ENCODE measurements around the gene SPATA6L.

The SPATA6L gene

GRCh38 chr9:4604678-4605095 is 61.6 kb downstream of the SPATA6L start:
- H3K27ac ChIP-seq = no peak overlapping the region
- TF ChIP-seq CTCF (conservative IDR thresholded peaks at IDR 0.05) = peak; percentile 88

DNA sequence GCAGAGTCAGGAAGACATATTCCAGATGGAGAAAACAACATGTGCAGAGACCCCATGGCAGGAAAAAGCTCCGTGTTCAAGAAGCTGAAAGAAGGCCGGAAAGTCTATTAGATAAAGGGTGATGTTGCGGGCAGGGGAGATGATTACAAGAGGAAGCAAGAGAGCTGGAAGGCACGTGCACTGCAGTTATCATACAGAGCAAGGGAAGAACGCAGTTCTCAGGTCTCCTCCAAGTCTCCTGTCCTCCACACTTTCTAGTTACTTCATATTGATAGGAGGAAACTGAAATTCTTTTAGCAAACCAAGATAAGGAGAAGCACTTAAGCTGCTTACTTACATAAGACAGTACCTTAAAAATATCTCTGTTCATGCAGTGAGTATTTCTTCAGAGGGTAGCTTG is 62.5 kb downstream of the SPATA6L start:
- no peak for TF ChIP-seq CTCF (conservative IDR thresholded peaks at IDR 0.05)
- no peak overlapping the region for H3K27ac ChIP-seq

GRCh38 chr9:4600368-4600767 is 65.9 kb downstream of the SPATA6L start:
- no peak overlapping the region; the same call in 1 of the 2 replicates for H3K27ac ChIP-seq
- no peak for TF ChIP-seq CTCF (conservative IDR thresholded peaks at IDR 0.05)

DNA sequence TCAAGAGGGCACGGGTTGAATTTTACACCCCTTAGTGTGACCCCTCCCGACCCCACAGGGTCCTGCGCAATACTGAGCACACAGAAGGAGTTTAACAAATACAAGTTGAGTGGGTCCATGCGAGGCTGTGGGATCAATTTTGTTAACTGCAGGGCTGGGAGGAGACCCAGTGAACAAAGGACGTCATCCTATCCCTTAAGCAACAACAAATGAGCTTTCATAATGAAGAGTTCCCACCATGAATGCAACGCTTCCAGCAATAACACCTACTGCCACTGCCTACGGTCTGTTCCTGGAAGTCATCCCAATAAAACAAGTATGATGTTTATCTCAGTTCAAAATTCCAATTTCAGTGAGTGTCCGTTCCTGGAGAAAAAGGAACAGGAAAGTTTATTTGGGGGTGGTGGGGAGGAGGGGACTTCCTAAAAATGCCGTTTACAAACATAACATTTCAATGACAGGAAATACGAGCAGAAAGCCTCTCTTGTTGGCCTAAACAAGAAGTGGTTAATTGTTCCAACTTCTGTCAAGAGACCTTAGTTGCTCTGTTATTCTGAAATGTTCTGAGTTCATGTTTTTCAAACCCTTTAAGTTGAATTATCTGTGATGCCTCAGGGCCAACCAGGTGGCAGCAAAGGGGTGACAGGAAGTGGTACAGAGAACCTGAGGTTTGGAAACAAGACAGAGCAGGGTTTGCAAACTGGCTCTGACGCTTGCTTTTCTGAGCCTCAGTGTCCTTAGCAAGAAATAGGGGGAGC is 69.9 kb downstream of the SPATA6L start:
- no peak for TF ChIP-seq CTCF (conservative IDR thresholded peaks at IDR 0.05)
- no peak overlapping the region for H3K27ac ChIP-seq

DNA sequence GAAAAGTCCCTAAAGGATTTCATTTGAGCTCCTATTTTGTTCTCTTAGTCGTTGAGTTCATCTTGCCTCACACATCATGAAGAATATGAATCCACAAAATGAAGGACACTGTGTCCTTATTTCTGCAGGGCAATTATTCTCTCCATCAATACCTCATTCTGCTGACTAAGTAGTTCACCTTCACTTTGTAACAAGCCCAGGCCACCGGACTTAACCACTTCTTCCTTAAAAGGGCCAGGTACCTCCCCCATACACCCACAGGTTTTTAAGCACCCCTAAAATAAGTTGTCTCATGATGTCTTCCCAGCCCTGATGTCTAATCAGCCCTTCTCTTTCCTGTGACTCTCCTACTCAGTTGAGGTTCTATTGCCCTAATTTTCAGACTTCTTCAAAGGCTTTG is 71.3 kb downstream of the SPATA6L start:
- H3K27ac ChIP-seq = no peak overlapping the region
- TF ChIP-seq CTCF (conservative IDR thresholded peaks at IDR 0.05) = no peak

DNA sequence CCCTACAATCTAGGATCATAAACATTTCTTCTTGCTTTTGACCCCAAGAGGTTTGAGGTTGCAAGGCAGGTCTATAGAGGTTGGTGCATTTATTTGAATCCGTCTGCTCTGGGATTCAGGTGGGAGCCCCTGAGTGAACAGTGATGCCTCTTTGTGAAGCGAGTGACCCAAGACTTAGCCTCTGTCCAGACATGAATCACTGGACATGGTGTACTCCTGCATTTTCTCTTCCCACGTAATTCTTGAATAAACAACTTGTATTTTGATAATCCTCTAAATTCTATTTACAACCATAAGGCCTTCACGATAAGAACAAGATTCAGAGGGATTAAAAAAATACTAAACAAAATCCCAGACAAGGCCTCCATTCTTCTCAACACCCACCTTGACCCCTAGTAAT is 71.7 kb downstream of the SPATA6L start:
- TF ChIP-seq CTCF (conservative IDR thresholded peaks at IDR 0.05) = no peak
- H3K27ac ChIP-seq = no peak overlapping the region

GRCh38 chr9:4592886-4593285 is 73.4 kb downstream of the SPATA6L start:
- TF ChIP-seq CTCF (conservative IDR thresholded peaks at IDR 0.05) = no peak

More at GRCh38 chr9:4592886-4593285, 73.4 kb downstream of the SPATA6L start:
- H3K27ac ChIP-seq = no peak overlapping the region
